ENCODE data around the gene MISP.

GRCh38 chr19:801030-801860 is 50.3 kb downstream of the MISP start:
- TF ChIP-seq CTCF (IDR thresholded peaks at IDR 0.05) (no peak), POLR2A (IDR thresholded peaks at IDR 0.05) (no peak), POLR2AphosphoS5 (IDR thresholded peaks at IDR 0.05) (no peak)

Measured in breast epithelium (tissue), 3 donors.